ENCODE measurements around the gene GNG4.
"Not testable (repeated sequence)": the region's sequence is repeated elsewhere in the genome, so short reads cannot be mapped to it uniquely, and the experiment has no call there.

GNG4 gene

DNA sequence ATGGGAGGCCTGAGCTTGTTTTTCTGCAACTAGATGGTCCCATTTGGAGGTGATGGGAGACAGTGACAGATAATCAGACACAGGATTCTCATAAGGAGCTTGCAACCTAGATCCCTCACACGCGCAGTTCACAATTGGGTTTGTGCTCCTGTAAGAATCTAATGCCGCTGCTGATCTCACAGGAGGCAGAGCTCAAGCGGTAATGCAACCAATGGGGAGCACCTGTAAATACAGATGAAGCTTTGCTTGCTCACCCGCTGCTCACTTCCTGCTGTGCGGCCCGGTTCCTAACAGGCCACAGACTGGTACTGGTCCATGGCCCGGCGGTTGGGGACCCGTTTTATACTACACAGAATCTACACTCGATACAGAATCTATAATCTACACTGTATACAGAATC lies 92.8 kb downstream of the GNG4 start:
- TF ChIP-seq CTCF (IDR thresholded peaks at IDR 0.05; ENCODE audit: low read length, missing control alignments) = no peak

DNA sequence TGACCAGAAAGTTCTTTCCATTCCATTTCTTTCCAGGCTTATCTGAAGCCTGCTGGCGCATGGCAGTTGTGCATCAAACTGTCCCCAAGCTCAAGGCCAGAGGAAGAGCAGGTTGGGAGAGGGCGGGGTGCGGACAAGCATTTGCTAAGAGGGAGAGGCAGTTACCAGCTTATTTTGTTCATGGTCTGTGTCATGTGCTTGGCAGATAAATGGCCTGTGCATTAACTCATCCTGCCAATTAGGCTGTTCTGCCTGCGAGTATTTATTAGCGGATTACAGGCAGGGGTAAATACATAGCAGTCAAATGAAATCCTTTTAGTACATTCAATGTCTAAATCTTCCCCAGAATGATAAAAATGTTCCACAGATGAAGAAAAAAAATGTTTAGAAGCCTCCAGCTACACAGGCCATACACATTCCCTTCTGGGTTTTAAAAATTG lies 96.5 kb downstream of the GNG4 start:
- TF ChIP-seq CTCF (IDR thresholded peaks at IDR 0.05; ENCODE audit: low read length, missing control alignments) = no peak
- no peak for DNase-seq (ENCODE audit: low read depth)
- no peak overlapping the region for H3K4me3 ChIP-seq (replicated peaks; ENCODE audit: low read depth, low read length)

More for the DNA sequence above, 92.8 kb downstream of the GNG4 start:
- no peak for DNase-seq (ENCODE audit: low read depth)
- H3K4me3 ChIP-seq (replicated peaks; ENCODE audit: low read depth, low read length) = no peak overlapping the region

DNA sequence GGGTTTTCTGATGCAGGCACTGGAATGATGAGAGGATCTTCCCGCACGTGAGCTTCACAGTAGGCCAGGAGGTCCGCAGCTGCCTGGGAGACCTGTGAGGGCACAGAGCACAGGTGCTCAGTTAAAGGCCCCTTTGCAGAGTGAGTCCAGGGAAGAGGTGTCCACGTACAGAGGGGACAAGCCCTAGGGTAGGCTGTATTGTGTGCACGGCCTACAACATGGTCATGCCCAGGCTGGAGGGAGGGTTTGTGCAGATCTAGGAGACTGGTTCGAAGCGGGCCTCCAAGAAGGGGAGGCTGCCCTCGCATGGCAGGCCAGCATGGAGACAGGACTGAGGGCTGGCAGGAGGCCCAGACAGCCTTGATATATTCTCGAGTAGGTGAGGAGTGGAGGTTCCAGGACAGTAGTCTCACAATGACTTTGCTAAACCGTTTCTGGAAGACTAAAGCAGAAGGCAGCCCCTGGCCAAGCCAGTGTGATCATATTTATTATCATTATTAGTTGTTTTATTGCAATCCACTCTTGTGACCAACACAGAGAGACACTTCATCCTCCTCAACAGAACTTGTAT lies 97.4 kb downstream of the GNG4 start:
- TF ChIP-seq CTCF (IDR thresholded peaks at IDR 0.05; ENCODE audit: low read length, missing control alignments) = no peak
- H3K4me3 ChIP-seq (replicated peaks; ENCODE audit: low read depth, low read length) = no peak overlapping the region
- no peak for DNase-seq (ENCODE audit: low read depth)

- no peak overlapping the region for H3K4me3 ChIP-seq (replicated peaks; ENCODE audit: low read depth, low read length)
- no peak for TF ChIP-seq CTCF (IDR thresholded peaks at IDR 0.05; ENCODE audit: low read length, missing control alignments)
- no peak for DNase-seq (ENCODE audit: low read depth)
These were observed 100.0 kb downstream of the GNG4 start for GRCh38 chr1:235549351-235550139.

DNA sequence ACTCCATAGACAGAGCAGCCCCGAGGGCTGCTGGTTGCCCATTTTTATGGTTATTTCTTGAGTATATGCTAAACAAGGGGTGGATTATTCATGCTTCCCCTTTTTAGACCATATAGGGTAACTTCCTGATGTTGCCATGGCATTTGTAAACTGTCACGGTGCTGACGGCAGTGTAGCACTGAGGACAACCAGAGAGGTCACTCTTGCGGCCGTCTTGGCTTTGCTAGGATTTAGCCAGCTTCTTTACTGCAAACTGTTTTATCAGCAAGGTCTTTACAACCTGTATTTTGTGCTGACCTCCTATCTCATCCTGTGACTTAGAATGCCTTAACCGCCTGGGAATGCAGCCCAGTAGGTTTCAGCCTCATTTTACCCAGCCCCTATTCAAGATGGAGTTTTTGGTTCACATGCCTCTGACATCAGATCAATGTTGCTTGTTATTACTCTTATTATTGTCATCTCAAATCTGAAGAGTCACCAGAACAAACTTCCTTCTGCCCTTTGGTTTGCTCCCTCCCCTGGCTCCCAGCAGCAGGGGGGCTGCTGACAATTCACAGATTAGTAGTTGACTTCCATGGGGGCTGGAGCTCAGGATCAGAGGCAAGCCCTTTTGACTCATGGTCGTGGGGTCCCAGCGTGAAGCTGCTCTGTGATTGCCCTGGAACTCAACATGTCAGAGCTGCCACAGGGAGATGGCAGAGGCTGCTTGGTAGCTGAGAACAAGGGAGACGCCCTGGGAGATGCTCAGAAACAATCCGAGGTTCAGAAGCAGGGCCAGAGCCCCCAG lies 103.0 kb downstream of the GNG4 start:
- not testable (repeated sequence) for DNase-seq (ENCODE audit: low read depth); H3K4me3 ChIP-seq (replicated peaks; ENCODE audit: low read depth, low read length)

- H3K4me3 ChIP-seq (replicated peaks; ENCODE audit: low read depth, low read length) = no peak overlapping the region
- TF ChIP-seq CTCF (IDR thresholded peaks at IDR 0.05; ENCODE audit: low read length, missing control alignments) = no peak
- DNase-seq (ENCODE audit: low read depth) = no peak
These were observed 104.2 kb downstream of the GNG4 start for GRCh38 chr1:235545292-235545930.

GRCh38 chr1:235542845-235543244 lies 106.7 kb downstream of the GNG4 start:
- H3K4me3 ChIP-seq (replicated peaks; ENCODE audit: low read depth, low read length); DNase-seq (ENCODE audit: low read depth): not testable (repeated sequence)

Measured in fibroblast of pulmonary artery (primary cell).